GM12865 (cell line): ENCODE data around the gene PANK3.

Source experiments
- DNase-seq: peaks from one replicate; pipeline ENCODE4 v3.0.0; 2010; ENCODE audit warnings: low read depth
- H3K4me3 ChIP-seq: 2 replicates; pipeline ENCODE4 v1.5.1; 2011; ENCODE audit warnings: mild to moderate bottlenecking, low read depth, low read length, control low read depth
- CTCF ChIP-seq: IDR thresholded peaks from 2 replicates; pipeline ENCODE4 v1.5.1; 2011; ENCODE audit warnings: low read length, control low read depth, low read depth, inconsistent platforms; ENCODE audit not compliant: insufficient read depth; ENCODE audit errors: missing control alignments

The PANK3 gene

GRCh38 chr5:168612123-168612522 is 33.0 kb upstream of the PANK3 start:
- TF ChIP-seq CTCF, result no peak
- no peak for DNase-seq
- H3K4me3 ChIP-seq, result no peak overlapping the region

GRCh38 chr5:168611165-168611564 is 32.0 kb upstream of the PANK3 start:
- no peak for DNase-seq
- no peak overlapping the region for H3K4me3 ChIP-seq
- no peak for TF ChIP-seq CTCF

GRCh38 chr5:168609806-168610482 is 30.8 kb upstream of the PANK3 start:
- DNase-seq, result no peak
- TF ChIP-seq CTCF, result no peak
- no peak overlapping the region for H3K4me3 ChIP-seq

- DNase-seq, result no peak
- H3K4me3 ChIP-seq, result no peak overlapping the region
- no peak for TF ChIP-seq CTCF
These were observed 29.7 kb upstream of the PANK3 start for GRCh38 chr5:168608821-168609220.

- TF ChIP-seq CTCF, result no peak
- no peak for DNase-seq
- no peak overlapping the region for H3K4me3 ChIP-seq
These were observed 29.2 kb upstream of the PANK3 start for GRCh38 chr5:168608386-168608785.

GRCh38 chr5:168607946-168608345 is 28.8 kb upstream of the PANK3 start:
- TF ChIP-seq CTCF, result no peak
- peak; percentile 58 for DNase-seq
- no peak overlapping the region for H3K4me3 ChIP-seq

- TF ChIP-seq CTCF, result no peak
These were observed 27.4 kb upstream of the PANK3 start for GRCh38 chr5:168606562-168606961.

More at GRCh38 chr5:168606562-168606961, 27.4 kb upstream of the PANK3 start:
- H3K4me3 ChIP-seq, result no peak overlapping the region
- no peak for DNase-seq
